Activated T-helper 17 cell treated with anti-CD3 and anti-CD28 coated beads, Interleukin-2, amount 50 U/mL, for 72 hours (primary cell): ENCODE results near the gene MEIOB. TPM values are rescaled to one million over a fixed set of nuclear protein-coding genes. Genes with fewer than 3 reads are reported as not detected.
A peak's percentile ranks its signal among the peaks of the same experiment; 100 is the strongest.
"Not testable (repeated sequence)": the region's sequence is repeated elsewhere in the genome, so short reads cannot be mapped to it uniquely, and the experiment has no call there.

Experiments
- ATAC-seq: fragments of 150-1000 bp; cut with Tn5 transposase; replicated peaks from 2 replicates; pipeline ENCODE4 v1.10.0; 2021; ENCODE audit warnings: mild to moderate bottlenecking, moderate library complexity
- H3K27ac Mint-ChIP-seq: one replicate; pipeline ENCODE4 v1.8.0; 2022; ENCODE audit warnings: mixed read lengths
- H3K27me3 Mint-ChIP-seq: one replicate; pipeline ENCODE4 v1.8.0; 2022; ENCODE audit warnings: mixed read lengths
- H3K36me3 Mint-ChIP-seq: one replicate; pipeline ENCODE4 v1.8.0; 2022; ENCODE audit warnings: low read depth, mild to moderate bottlenecking, mixed read lengths
- H3K4me1 Mint-ChIP-seq: one replicate; pipeline ENCODE4 v1.8.0; 2022; ENCODE audit warnings: mixed read lengths
- H3K4me3 Mint-ChIP-seq: one replicate; pipeline ENCODE4 v1.8.0; 2022; ENCODE audit warnings: mild to moderate bottlenecking, mixed read lengths
- H3K9me3 Mint-ChIP-seq: one replicate; pipeline ENCODE4 v1.8.0; 2022; ENCODE audit warnings: mixed read lengths
- total RNA-seq, 2 donors: library from RNA; stranded (reverse); gene quantifications; one replicate each; pipeline ENCODE4 v1.2.3, GENCODE V29; 2022

The MEIOB gene
- total RNA-seq, 2 donors from 2014 or later: 0.79 TPM; not detected in 1

- H3K4me3 Mint-ChIP-seq: no peak overlapping the region
- peaks cover 17% of the 10 kb centered on the region for H3K27me3 Mint-ChIP-seq
- H3K36me3 Mint-ChIP-seq: no peaks in the 10 kb centered on the region
- H3K27ac Mint-ChIP-seq: no peak overlapping the region
- peak; percentile 88 for ATAC-seq
- no peaks in the 10 kb centered on the region for H3K4me1 Mint-ChIP-seq
- H3K9me3 Mint-ChIP-seq: no peaks in the 10 kb centered on the region
Measured at GRCh38 chr16:1876468-1876867, 4.5 kb upstream of the MEIOB start.

GRCh38 chr16:1876066-1876465, 4.1 kb upstream of the MEIOB start:
- not testable (repeated sequence) for H3K4me3 Mint-ChIP-seq, H3K36me3 Mint-ChIP-seq, H3K27ac Mint-ChIP-seq, ATAC-seq, H3K4me1 Mint-ChIP-seq, H3K9me3 Mint-ChIP-seq
- peaks cover 17% of the 10 kb centered on the region for H3K27me3 Mint-ChIP-seq

- H3K27ac Mint-ChIP-seq: no peak overlapping the region
- H3K36me3 Mint-ChIP-seq: no peaks in the 10 kb centered on the region
- no peak for ATAC-seq
- no peaks in the 10 kb centered on the region for H3K9me3 Mint-ChIP-seq
- H3K4me1 Mint-ChIP-seq: no peaks in the 10 kb centered on the region
- peaks cover 17% of the 10 kb centered on the region for H3K27me3 Mint-ChIP-seq
- no peak overlapping the region for H3K4me3 Mint-ChIP-seq
Measured at GRCh38 chr16:1874854-1875253, 2.9 kb upstream of the MEIOB start.

GRCh38 chr16:1870365-1871082, 1.4 kb downstream of the MEIOB start:
- Mint-ChIP-seq H3K4me3 (no peak overlapping the region), H3K36me3 (no peaks in the 10 kb centered on the region), H3K27me3 (peaks cover 7% of the 10 kb centered on the region), H3K27ac (no peak overlapping the region), H3K4me1 (no peaks in the 10 kb centered on the region), H3K9me3 (no peaks in the 10 kb centered on the region)
- no peak for ATAC-seq

GRCh38 chr16:1865902-1866690, 5.9 kb downstream of the MEIOB start:
- Mint-ChIP-seq H3K36me3 (no peaks in the 10 kb centered on the region), H3K27me3 (no peaks in the 10 kb centered on the region), H3K9me3 (no peaks in the 10 kb centered on the region), H3K4me3 (no peak overlapping the region), H3K4me1 (no peaks in the 10 kb centered on the region), H3K27ac (no peak overlapping the region)
- no peak for ATAC-seq

- Mint-ChIP-seq H3K9me3 (no peaks in the 10 kb centered on the region), H3K4me1 (no peaks in the 10 kb centered on the region), H3K36me3 (no peaks in the 10 kb centered on the region), H3K27ac (no peak overlapping the region), H3K4me3 (no peak overlapping the region), H3K27me3 (peaks cover 11% of the 10 kb centered on the region)
- no peak for ATAC-seq
Measured at GRCh38 chr16:1863681-1864460, 8.1 kb downstream of the MEIOB start.

- Mint-ChIP-seq H3K4me3 (no peak overlapping the region), H3K27ac (no peak overlapping the region), H3K27me3 (peaks cover 22% of the 10 kb centered on the region), H3K4me1 (no peaks in the 10 kb centered on the region), H3K36me3 (no peaks in the 10 kb centered on the region), H3K9me3 (no peaks in the 10 kb centered on the region)
- no peak for ATAC-seq
Measured at GRCh38 chr16:1862394-1862793, 9.6 kb downstream of the MEIOB start.

GRCh38 chr16:1861730-1862129, 10.2 kb downstream of the MEIOB start:
- H3K36me3 Mint-ChIP-seq: no peaks in the 10 kb centered on the region
- no peak overlapping the region for H3K4me3 Mint-ChIP-seq
- H3K27me3 Mint-ChIP-seq: peaks cover 27% of the 10 kb centered on the region
- ATAC-seq: peak; percentile 31
- no peak overlapping the region for H3K27ac Mint-ChIP-seq
- H3K9me3 Mint-ChIP-seq: no peaks in the 10 kb centered on the region
- H3K4me1 Mint-ChIP-seq: peaks cover 4% of the 10 kb centered on the region

- Mint-ChIP-seq H3K36me3 (no peaks in the 10 kb centered on the region), H3K27me3 (peaks cover 27% of the 10 kb centered on the region), H3K4me1 (peaks cover 13% of the 10 kb centered on the region), H3K4me3 (no peak overlapping the region), H3K27ac (no peak overlapping the region), H3K9me3 (no peaks in the 10 kb centered on the region)
- ATAC-seq: no peak
Measured at GRCh38 chr16:1859650-1860049, 12.3 kb downstream of the MEIOB start.

GRCh38 chr16:1858189-1858865, 13.6 kb downstream of the MEIOB start:
- no peaks in the 10 kb centered on the region for H3K9me3 Mint-ChIP-seq
- ATAC-seq: no peak
- no peak overlapping the region for H3K27ac Mint-ChIP-seq

GRCh38 chr16:1857433-1858097, 14.4 kb downstream of the MEIOB start:
- no peaks in the 10 kb centered on the region for H3K9me3 Mint-ChIP-seq
- peaks cover 14% of the 10 kb centered on the region for H3K4me1 Mint-ChIP-seq
- peaks cover 27% of the 10 kb centered on the region for H3K27me3 Mint-ChIP-seq
- no peak overlapping the region for H3K27ac Mint-ChIP-seq
- H3K4me3 Mint-ChIP-seq: peak overlapping the region; percentile 20
- H3K36me3 Mint-ChIP-seq: no peaks in the 10 kb centered on the region
- no peak for ATAC-seq

More at GRCh38 chr16:1858189-1858865, 13.6 kb downstream of the MEIOB start:
- Mint-ChIP-seq H3K4me3 (no peak overlapping the region), H3K4me1 (peaks cover 14% of the 10 kb centered on the region), H3K27me3 (peaks cover 27% of the 10 kb centered on the region), H3K36me3 (no peaks in the 10 kb centered on the region)

GRCh38 chr16:1851793-1852192, 20.2 kb downstream of the MEIOB start:
- H3K4me1 Mint-ChIP-seq: peaks cover 10% of the 10 kb centered on the region
- peaks cover 5% of the 10 kb centered on the region for H3K27me3 Mint-ChIP-seq
- no peaks in the 10 kb centered on the region for H3K9me3 Mint-ChIP-seq
- no peaks in the 10 kb centered on the region for H3K36me3 Mint-ChIP-seq
- no peak overlapping the region for H3K4me3 Mint-ChIP-seq
- ATAC-seq: no peak
- H3K27ac Mint-ChIP-seq: no peak overlapping the region

- Mint-ChIP-seq H3K9me3 (no peaks in the 10 kb centered on the region), H3K4me3 (no peak overlapping the region), H3K36me3 (no peaks in the 10 kb centered on the region), H3K27me3 (peaks cover 8% of the 10 kb centered on the region), H3K27ac (no peak overlapping the region), H3K4me1 (peaks cover 10% of the 10 kb centered on the region)
- no peak for ATAC-seq
Measured at GRCh38 chr16:1850981-1851380, 21.0 kb downstream of the MEIOB start.

- Mint-ChIP-seq H3K27me3 (peaks cover 8% of the 10 kb centered on the region), H3K9me3 (no peaks in the 10 kb centered on the region), H3K27ac (no peak overlapping the region), H3K4me3 (no peak overlapping the region), H3K36me3 (no peaks in the 10 kb centered on the region), H3K4me1 (no peaks in the 10 kb centered on the region)
- no peak for ATAC-seq
Measured at GRCh38 chr16:1846416-1846815, 25.5 kb downstream of the MEIOB start.
